LNCAP (cell line): ENCODE measurements around the gene SERAC1.

Experiments used
- CTCF ChIP-seq: fragments of 450-650 bp; IDR thresholded peaks from 2 replicates; pipeline ENCODE4 v1.5.1; 2017; ENCODE audit warnings: mild to moderate bottlenecking

Gene SERAC1

GRCh38 chr6:158174514-158174913 lies 6.5 kb upstream of the SERAC1 start:
- no peak for TF ChIP-seq CTCF

- no peak for TF ChIP-seq CTCF
Observed at GRCh38 chr6:158174024-158174423, 6.0 kb upstream of the SERAC1 start.

- TF ChIP-seq CTCF, result no peak
Observed at GRCh38 chr6:158172001-158172400, 3.9 kb upstream of the SERAC1 start.

GRCh38 chr6:158170656-158171081 lies 2.6 kb upstream of the SERAC1 start:
- TF ChIP-seq CTCF, result no peak

- TF ChIP-seq CTCF, result no peak
Observed at GRCh38 chr6:158165919-158166416, 2.1 kb downstream of the SERAC1 start.

GRCh38 chr6:158164579-158165170 lies 3.4 kb downstream of the SERAC1 start:
- TF ChIP-seq CTCF, result no peak

GRCh38 chr6:158161566-158162254 lies 6.4 kb downstream of the SERAC1 start:
- no peak for TF ChIP-seq CTCF
